Lower leg skin (tissue), 4 donors: ENCODE measurements around the gene IDH3A. TPM values are rescaled to one million over a fixed set of nuclear protein-coding genes. Genes with fewer than 3 reads are reported as not detected.

Source experiments
- DNase-seq, 2 donors: peaks; one replicate each; pipeline ENCODE4 v3.0.0-alpha.2; 2019; ENCODE audit warnings: low spot score in 2 of 2
- H3K4me3 ChIP-seq: fragments of 200-600 bp; sonication (generic); 2 replicates; pipeline ENCODE4 v1.5.1; 2017; ENCODE audit warnings: mild to moderate bottlenecking, low read depth; ENCODE audit not compliant: poor library complexity, severe bottlenecking
- CTCF ChIP-seq, 3 donors: fragments of 450-650 bp; IDR thresholded peaks; one replicate each; pipeline ENCODE4 v1.5.1; 2016; ENCODE audit warnings: antibody characterized with exemption in 3 of 3, mild to moderate bottlenecking in 3 of 3, moderate library complexity in 2 of 3
- POLR2A ChIP-seq, 2 donors: fragments of 450-650 bp; IDR thresholded peaks; one replicate each; pipeline ENCODE4 v1.6.1; 2016 to 2017; ENCODE audit warnings: antibody characterized with exemption in 2 of 2, mild to moderate bottlenecking in 1 of 2, moderate library complexity in 1 of 2
- WGBS, 2 donors: methylation state at CpG; one replicate each; pipeline ENCODE4 v1.1.5; 2018; 5-methylcytosine and 5-hydroxymethylcytosine counted together
- intact Hi-C: fragments of 100-400 bp; cut with DNase I; formaldehyde crosslinking; loops from one replicate; pipeline ENCODE4 v1.15.0; 2023; ENCODE audit warnings: low total_unique reads
- total RNA-seq, 4 donors: library from RNA; depleted of rRNA; stranded (reverse); fragments of >200 nt; gene quantifications; one replicate each; pipeline ENCODE4 v1.1.0, GENCODE V29; 2016

Gene IDH3A
- total RNA-seq, 4 donors from 2014 or later = 51.0 to 77.2 (median 60.8) TPM

GRCh38 chr15:78129751-78130287 is 19.3 kb upstream of the IDH3A start:
- TF ChIP-seq CTCF (IDR thresholded peaks at IDR 0.05) (no peak), POLR2A (IDR thresholded peaks at IDR 0.05) (no peak)
- intact Hi-C loops = loop anchor here (5.0 to 10.0 kb wide), 2 partner anchors 65 to 112 kb away; no protein-coding TSS in a partner anchor
- DNase-seq = no peak
- H3K4me3 ChIP-seq = no peak overlapping the region
- WGBS, 2 donors = 92% methylated on average over 5 of the region's 5 CpGs

- 41 to 55% methylated on average over 27 to 43 of the region's 51 CpGs for WGBS, 2 donors
- intact Hi-C loops = loop anchor here (10.0 kb wide), 1 partner anchor 64 kb away; no protein-coding TSS in a partner anchor
- no peak for DNase-seq
- no peak overlapping the region for H3K4me3 ChIP-seq
- no peak for TF ChIP-seq CTCF (IDR thresholded peaks at IDR 0.05)
- TF ChIP-seq POLR2A (IDR thresholded peaks at IDR 0.05) = no peak
These were observed 18.5 kb upstream of the IDH3A start for GRCh38 chr15:78130466-78131294.

GRCh38 chr15:78131295-78132061 is 17.7 kb upstream of the IDH3A start, which contains the start of gene CIB2:
CIB2 (minus strand) TSS chr15:78131445; CDS start chr15:78131215, 230 bp downstream.
- 0% methylated on average over 4 to 16 of the region's 79 CpGs for WGBS, 2 donors
- intact Hi-C loops = loop anchor here (10.0 kb wide), 1 partner anchor 63 kb away; no protein-coding TSS in a partner anchor
- peak within 1 kb of the TSS; percentile 30 for H3K4me3 ChIP-seq
- TF ChIP-seq POLR2A (IDR thresholded peaks at IDR 0.05) (no peak), CTCF (IDR thresholded peaks at IDR 0.05) (no peak)
- DNase-seq = peak in 1 of 2 donors; percentile 91

GRCh38 chr15:78133801-78134200 is 15.4 kb upstream of the IDH3A start:
- no peak overlapping the region for H3K4me3 ChIP-seq
- no peak for TF ChIP-seq CTCF (IDR thresholded peaks at IDR 0.05)
- no peak for TF ChIP-seq POLR2A (IDR thresholded peaks at IDR 0.05)
- intact Hi-C loops = loop anchor here (10.0 kb wide), 1 partner anchor 61 kb away; no protein-coding TSS in a partner anchor
- WGBS, 2 donors = 39 to 67% methylated on average over 2 of the region's 2 CpGs
- DNase-seq = peak; percentile 42 to 46

- WGBS, 2 donors = 92 to 96% methylated on average over 5 of the region's 5 CpGs
- no peak overlapping the region for H3K4me3 ChIP-seq
These were observed 9.6 kb upstream of the IDH3A start for GRCh38 chr15:78139578-78139977.

More at GRCh38 chr15:78139578-78139977, 9.6 kb upstream of the IDH3A start:
- intact Hi-C loops = loop anchor here (5.0 to 10.0 kb wide), 2 partner anchors 55 to 158 kb away; partner anchors contain the start of gene SKIC8
- TF ChIP-seq CTCF (IDR thresholded peaks at IDR 0.05) = no peak
- no peak for TF ChIP-seq POLR2A (IDR thresholded peaks at IDR 0.05)
- DNase-seq = no peak
